ENCODE measurements around the gene PRKN.

Gene PRKN

GRCh38 chr6:162675503-162675902, 52.1 kb downstream of the PRKN start:
- TF ChIP-seq CTCF (IDR thresholded peaks at IDR 0.05) = no peak
- Histone ChIP-seq H3K4me3 (no peak overlapping the region), H3K27ac (no peak overlapping the region), H3K27me3 (no peaks in the 10 kb centered on the region), H3K36me3 (no peaks in the 10 kb centered on the region), H3K4me1 (no peaks in the 10 kb centered on the region), H3K9me3 (no peaks in the 10 kb centered on the region)
- intact Hi-C loops (cut with DNase I; ENCODE audit: low total_unique reads) = no loop called here
- DNase-seq = no peak

- no peak overlapping the region for H3K27ac ChIP-seq
- no peaks in the 10 kb centered on the region for H3K27me3 ChIP-seq
- no peak for TF ChIP-seq CTCF (IDR thresholded peaks at IDR 0.05)
- DNase-seq = no peak
- H3K36me3 ChIP-seq = no peaks in the 10 kb centered on the region
- intact Hi-C loops (cut with DNase I; ENCODE audit: low total_unique reads) = no loop called here
- H3K4me3 ChIP-seq = no peak overlapping the region
- H3K4me1 ChIP-seq = no peaks in the 10 kb centered on the region
- H3K9me3 ChIP-seq = no peaks in the 10 kb centered on the region
These were observed 53.1 kb downstream of the PRKN start for GRCh38 chr6:162674452-162674851.

DNA sequence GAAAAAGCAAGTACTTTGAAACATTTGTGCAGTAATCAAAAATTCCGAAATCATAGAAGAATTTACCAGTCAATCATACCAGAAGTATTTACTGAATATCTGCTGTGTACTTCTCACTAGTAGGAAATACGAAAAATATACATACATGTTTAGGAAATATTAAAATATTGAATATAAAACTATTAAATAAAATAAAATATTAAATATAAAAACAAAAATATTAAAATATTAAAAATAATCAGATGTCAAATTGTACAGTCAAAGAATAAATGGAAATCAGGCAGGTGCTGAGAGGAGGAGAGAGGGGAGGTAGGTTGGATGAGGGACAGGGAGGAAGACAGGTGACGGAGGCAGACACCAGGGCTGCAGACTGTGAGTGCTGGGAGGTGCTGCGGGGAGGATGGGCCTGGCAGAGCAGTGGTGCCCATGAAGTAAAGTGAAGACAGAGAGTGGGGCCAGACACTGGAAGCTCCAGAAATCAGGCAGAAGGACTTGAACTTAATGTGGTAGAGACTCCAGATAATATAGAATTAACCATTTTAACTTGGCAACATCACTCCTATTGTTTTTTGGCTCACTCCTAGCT, 55.9 kb downstream of the PRKN start:
- no peak for TF ChIP-seq CTCF (IDR thresholded peaks at IDR 0.05)
- intact Hi-C loops (cut with DNase I; ENCODE audit: low total_unique reads) = no loop called here
- H3K36me3 ChIP-seq = no peaks in the 10 kb centered on the region
- no peaks in the 10 kb centered on the region for H3K4me1 ChIP-seq
- no peak overlapping the region for H3K27ac ChIP-seq
- DNase-seq = no peak
- no peaks in the 10 kb centered on the region for H3K27me3 ChIP-seq
- H3K9me3 ChIP-seq = no peaks in the 10 kb centered on the region
- no peak overlapping the region for H3K4me3 ChIP-seq

- intact Hi-C loops (cut with DNase I; ENCODE audit: low total_unique reads) = no loop called here
- Histone ChIP-seq H3K4me1 (no peaks in the 10 kb centered on the region), H3K36me3 (no peaks in the 10 kb centered on the region), H3K9me3 (peaks cover 0 to 8% (median 0%) of the 10 kb centered on the region in 3 donors), H3K4me3 (no peak overlapping the region), H3K27me3 (no peaks in the 10 kb centered on the region), H3K27ac (no peak overlapping the region)
- no peak for DNase-seq
- no peak for TF ChIP-seq CTCF (IDR thresholded peaks at IDR 0.05)
These were observed 57.2 kb downstream of the PRKN start for GRCh38 chr6:162670345-162670744.

- H3K27me3 ChIP-seq = no peaks in the 10 kb centered on the region
- intact Hi-C loops (cut with DNase I; ENCODE audit: low total_unique reads) = no loop called here
- H3K27ac ChIP-seq = no peak overlapping the region
- no peak for DNase-seq
- no peak overlapping the region for H3K4me3 ChIP-seq
- no peaks in the 10 kb centered on the region for H3K36me3 ChIP-seq
- no peak for TF ChIP-seq CTCF (IDR thresholded peaks at IDR 0.05)
- peaks cover 0 to 8% (median 0%) of the 10 kb centered on the region in 3 donors for H3K9me3 ChIP-seq
- H3K4me1 ChIP-seq = no peaks in the 10 kb centered on the region
These were observed 61.3 kb downstream of the PRKN start for GRCh38 chr6:162666246-162666645.

DNA sequence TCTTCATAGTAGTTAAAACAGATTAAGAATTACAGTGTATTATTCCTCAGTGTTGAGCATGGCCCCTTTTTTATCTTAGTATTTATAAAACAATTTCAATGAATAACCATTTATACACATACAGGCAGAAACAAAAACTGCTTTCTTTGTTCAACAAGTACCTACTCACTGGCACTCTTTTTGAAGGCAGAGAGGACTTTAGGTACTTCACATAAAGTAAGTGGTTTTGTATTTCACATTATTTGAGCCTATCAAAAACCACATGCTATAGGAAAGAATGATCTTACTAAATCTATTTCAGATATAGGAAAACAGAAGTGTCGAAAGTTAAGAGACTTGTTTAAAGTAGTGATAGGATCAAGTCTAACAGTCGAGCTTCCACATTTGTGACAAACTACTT, 73.8 kb downstream of the PRKN start:
- H3K4me3 ChIP-seq = no peak overlapping the region
- no peaks in the 10 kb centered on the region for H3K36me3 ChIP-seq
- no peak overlapping the region for H3K27ac ChIP-seq
- intact Hi-C loops (cut with DNase I; ENCODE audit: low total_unique reads) = no loop called here
- TF ChIP-seq CTCF (IDR thresholded peaks at IDR 0.05) = no peak
- DNase-seq = no peak
- H3K4me1 ChIP-seq = no peaks in the 10 kb centered on the region
- H3K9me3 ChIP-seq = no peaks in the 10 kb centered on the region
- no peaks in the 10 kb centered on the region for H3K27me3 ChIP-seq

Data from tibial artery (tissue), 4 donors.